NCI-H1048 (cell line): ENCODE measurements around the gene UQCR11.

Experiments
- DNase-seq: peaks from one replicate; lab custom pipeline; 2025; lab: John Stamatoyannopoulos, UW

Gene UQCR11

GRCh38 chr19:1615156-1615765 is 10.0 kb upstream of the UQCR11 start:
- DNase-seq = no peak

- DNase-seq = no peak
Observed at GRCh38 chr19:1613808-1614570, 8.7 kb upstream of the UQCR11 start.

- DNase-seq = no peak
Observed at GRCh38 chr19:1613146-1613545, 7.9 kb upstream of the UQCR11 start.

- DNase-seq = no peak
Observed at GRCh38 chr19:1612114-1613086, 7.1 kb upstream of the UQCR11 start.

- DNase-seq = no peak
Observed at GRCh38 chr19:1611353-1611752, 6.1 kb upstream of the UQCR11 start.

- no peak for DNase-seq
Observed at GRCh38 chr19:1610579-1610978, 5.3 kb upstream of the UQCR11 start.

GRCh38 chr19:1609680-1610474 is 4.6 kb upstream of the UQCR11 start:
- no peak for DNase-seq

GRCh38 chr19:1609103-1609396 is 3.8 kb upstream of the UQCR11 start:
- DNase-seq = no peak

- DNase-seq = no peak
Observed at GRCh38 chr19:1608359-1609102, 3.3 kb upstream of the UQCR11 start.

GRCh38 chr19:1606138-1606651 is 933 bp upstream of the UQCR11 start:
- no peak for DNase-seq

GRCh38 chr19:1602091-1602707 is 3.1 kb downstream of the UQCR11 start:
- DNase-seq = no peak

GRCh38 chr19:1601613-1602064 is 3.6 kb downstream of the UQCR11 start:
- no peak for DNase-seq

GRCh38 chr19:1599460-1599846 is 5.8 kb downstream of the UQCR11 start:
- no peak for DNase-seq

- DNase-seq = no peak
Observed at GRCh38 chr19:1598777-1599459, 6.3 kb downstream of the UQCR11 start.

GRCh38 chr19:1593501-1593772 is 11.8 kb downstream of the UQCR11 start:
- DNase-seq = no peak

GRCh38 chr19:1592755-1593500 is 12.3 kb downstream of the UQCR11 start, which contains the start of gene MBD3:
Gene MBD3, minus strand, starts transcription at chr19:1592865. Its CDS starts 234 bp downstream, at chr19:1592631.
- DNase-seq = peak; percentile 81

GRCh38 chr19:1592024-1592754 is 13.1 kb downstream of the UQCR11 start:
- DNase-seq = peak; percentile 66

- no peak for DNase-seq
Observed at GRCh38 chr19:1591421-1592023, 13.7 kb downstream of the UQCR11 start.
